Chondrocyte (in vitro differentiated cells): ENCODE data around the gene C12orf57. TPM values are rescaled to one million over a fixed set of nuclear protein-coding genes. Genes with fewer than 3 reads are reported as not detected.

Source experiments
- DNase-seq: peaks from one replicate; pipeline ENCODE4 v3.0.0; 2021; ENCODE audit warnings: mixed read lengths, low spot score
- H3K27ac Mint-ChIP-seq: one replicate; pipeline ENCODE4 v1.8.0; 2021; ENCODE audit warnings: mild to moderate bottlenecking, moderate library complexity, mixed read lengths; ENCODE audit not compliant: unreplicated experiment
- H3K27me3 Mint-ChIP-seq: 2 replicates; pipeline ENCODE4 v1.8.0; 2021; ENCODE audit warnings: low read depth, mixed read lengths
- H3K36me3 Mint-ChIP-seq: 2 replicates; pipeline ENCODE4 v1.8.0; 2021; ENCODE audit warnings: low read depth, mixed read lengths
- H3K4me1 Mint-ChIP-seq: 2 replicates; pipeline ENCODE4 v1.8.0; 2021; ENCODE audit warnings: low read depth, mild to moderate bottlenecking, mixed read lengths
- H3K4me3 Mint-ChIP-seq: one replicate; pipeline ENCODE4 v1.8.0; 2021; ENCODE audit warnings: mild to moderate bottlenecking, moderate library complexity, mixed read lengths; ENCODE audit not compliant: unreplicated experiment
- H3K9me3 Mint-ChIP-seq: 2 replicates; pipeline ENCODE4 v1.8.0; 2021; ENCODE audit warnings: low read depth, mixed read lengths
- total RNA-seq: library from RNA; stranded (reverse); gene quantifications from 3 replicates; pipeline ENCODE4 v1.2.1, GENCODE V29; 2021
- TF ChIP-seq, protein P1 (sequence below): fragments of 200-600 bp; sonication (generic); IDR thresholded peaks from 2 replicates; pipeline ENCODE4 v1.5.0; 2021; ENCODE audit warnings: antibody characterized with exemption, mild to moderate bottlenecking, moderate library complexity

C12orf57 gene
- total RNA-seq, 1 donor from 2014 or later, result 233 TPM

DNA sequence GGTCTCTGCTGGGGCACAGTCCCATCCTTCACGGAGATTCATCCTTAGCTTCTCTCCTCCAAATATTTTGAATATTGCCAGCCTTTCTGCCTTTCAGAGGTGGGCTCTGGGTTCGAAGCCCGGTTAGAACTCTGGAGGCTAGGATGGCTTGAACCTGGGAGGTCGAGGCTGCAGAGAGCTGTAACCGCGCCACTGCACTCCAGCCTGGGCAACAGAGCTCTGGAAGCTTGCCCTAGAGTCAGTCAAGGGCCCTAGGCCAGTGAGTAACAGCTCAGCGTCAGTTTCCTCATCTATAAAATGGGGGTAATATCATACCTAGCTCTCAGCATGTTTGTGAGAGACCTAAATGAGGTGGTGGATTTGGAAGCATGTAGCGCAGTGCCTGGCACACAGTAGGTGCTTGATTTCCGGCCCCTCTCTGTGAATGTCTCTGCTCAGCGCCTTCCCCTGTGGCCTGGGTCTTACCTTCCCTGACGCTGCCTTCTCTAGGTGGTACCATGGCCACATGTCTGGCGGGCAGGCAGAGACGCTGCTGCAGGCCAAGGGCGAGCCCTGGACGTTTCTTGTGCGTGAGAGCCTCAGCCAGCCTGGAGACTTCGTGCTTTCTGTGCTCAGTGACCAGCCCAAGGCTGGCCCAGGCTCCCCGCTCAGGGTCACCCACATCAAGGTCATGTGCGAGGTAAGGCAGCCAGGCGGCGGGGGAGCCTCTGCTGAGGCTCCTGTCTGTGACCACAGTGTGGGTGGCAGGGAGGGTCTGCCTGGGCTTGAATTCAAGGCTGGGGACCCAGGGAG, 10.7 kb downstream of the C12orf57 start:
- no peaks in the 10 kb centered on the region for H3K27me3 Mint-ChIP-seq

DNA sequence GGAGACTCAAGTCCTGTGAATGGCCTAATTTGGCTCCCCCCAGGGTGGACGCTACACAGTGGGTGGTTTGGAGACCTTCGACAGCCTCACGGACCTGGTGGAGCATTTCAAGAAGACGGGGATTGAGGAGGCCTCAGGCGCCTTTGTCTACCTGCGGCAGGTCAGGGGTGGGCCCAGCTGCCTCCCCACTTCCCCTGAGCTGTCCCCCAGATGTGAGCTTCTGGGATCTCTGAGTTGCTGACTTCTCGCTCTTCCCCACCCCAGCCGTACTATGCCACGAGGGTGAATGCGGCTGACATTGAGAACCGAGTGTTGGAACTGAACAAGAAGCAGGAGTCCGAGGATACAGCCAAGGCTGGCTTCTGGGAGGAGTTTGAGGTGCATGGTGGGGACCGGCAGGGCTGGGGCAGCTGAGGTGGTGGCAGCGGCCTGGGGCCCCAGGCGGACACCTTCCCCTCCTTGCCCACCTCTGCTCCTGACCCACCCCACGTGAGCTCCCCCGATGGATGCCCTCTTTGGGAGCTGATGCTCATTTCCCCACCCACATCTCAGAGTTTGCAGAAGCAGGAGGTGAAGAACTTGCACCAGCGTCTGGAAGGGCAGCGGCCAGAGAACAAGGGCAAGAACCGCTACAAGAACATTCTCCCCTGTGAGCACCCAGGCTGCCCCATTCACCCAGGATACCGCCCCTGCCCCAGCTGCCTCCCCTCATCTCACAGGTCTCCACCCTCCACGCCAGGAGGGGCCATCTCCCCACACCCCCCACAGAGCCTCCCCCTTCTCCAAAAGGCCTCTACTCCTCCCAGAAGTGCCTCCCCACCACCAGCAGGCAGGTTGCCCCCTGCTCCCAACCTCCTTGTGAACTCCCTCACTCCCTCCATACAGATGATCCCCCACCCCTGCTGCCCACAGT, 11.5 kb downstream of the C12orf57 start:
- TF ChIP-seq, protein P1, sequence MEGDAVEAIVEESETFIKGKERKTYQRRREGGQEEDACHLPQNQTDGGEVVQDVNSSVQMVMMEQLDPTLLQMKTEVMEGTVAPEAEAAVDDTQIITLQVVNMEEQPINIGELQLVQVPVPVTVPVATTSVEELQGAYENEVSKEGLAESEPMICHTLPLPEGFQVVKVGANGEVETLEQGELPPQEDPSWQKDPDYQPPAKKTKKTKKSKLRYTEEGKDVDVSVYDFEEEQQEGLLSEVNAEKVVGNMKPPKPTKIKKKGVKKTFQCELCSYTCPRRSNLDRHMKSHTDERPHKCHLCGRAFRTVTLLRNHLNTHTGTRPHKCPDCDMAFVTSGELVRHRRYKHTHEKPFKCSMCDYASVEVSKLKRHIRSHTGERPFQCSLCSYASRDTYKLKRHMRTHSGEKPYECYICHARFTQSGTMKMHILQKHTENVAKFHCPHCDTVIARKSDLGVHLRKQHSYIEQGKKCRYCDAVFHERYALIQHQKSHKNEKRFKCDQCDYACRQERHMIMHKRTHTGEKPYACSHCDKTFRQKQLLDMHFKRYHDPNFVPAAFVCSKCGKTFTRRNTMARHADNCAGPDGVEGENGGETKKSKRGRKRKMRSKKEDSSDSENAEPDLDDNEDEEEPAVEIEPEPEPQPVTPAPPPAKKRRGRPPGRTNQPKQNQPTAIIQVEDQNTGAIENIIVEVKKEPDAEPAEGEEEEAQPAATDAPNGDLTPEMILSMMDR, result no peak
- Mint-ChIP-seq H3K36me3 (no peaks in the 10 kb centered on the region), H3K27ac (no peak overlapping the region), H3K4me3 (no peak overlapping the region), H3K4me1 (peaks cover 26% of the 10 kb centered on the region), H3K9me3 (no peaks in the 10 kb centered on the region), H3K27me3 (no peaks in the 10 kb centered on the region)
- peak; percentile 66 for DNase-seq

More for the DNA sequence above, 10.7 kb downstream of the C12orf57 start:
- TF ChIP-seq, protein P1, result no peak
- no peaks in the 10 kb centered on the region for H3K36me3 Mint-ChIP-seq
- peak; percentile 81 for DNase-seq
- peaks cover 26% of the 10 kb centered on the region for H3K4me1 Mint-ChIP-seq
- H3K27ac Mint-ChIP-seq, result no peak overlapping the region
- H3K4me3 Mint-ChIP-seq, result no peak overlapping the region
- H3K9me3 Mint-ChIP-seq, result no peaks in the 10 kb centered on the region

DNA sequence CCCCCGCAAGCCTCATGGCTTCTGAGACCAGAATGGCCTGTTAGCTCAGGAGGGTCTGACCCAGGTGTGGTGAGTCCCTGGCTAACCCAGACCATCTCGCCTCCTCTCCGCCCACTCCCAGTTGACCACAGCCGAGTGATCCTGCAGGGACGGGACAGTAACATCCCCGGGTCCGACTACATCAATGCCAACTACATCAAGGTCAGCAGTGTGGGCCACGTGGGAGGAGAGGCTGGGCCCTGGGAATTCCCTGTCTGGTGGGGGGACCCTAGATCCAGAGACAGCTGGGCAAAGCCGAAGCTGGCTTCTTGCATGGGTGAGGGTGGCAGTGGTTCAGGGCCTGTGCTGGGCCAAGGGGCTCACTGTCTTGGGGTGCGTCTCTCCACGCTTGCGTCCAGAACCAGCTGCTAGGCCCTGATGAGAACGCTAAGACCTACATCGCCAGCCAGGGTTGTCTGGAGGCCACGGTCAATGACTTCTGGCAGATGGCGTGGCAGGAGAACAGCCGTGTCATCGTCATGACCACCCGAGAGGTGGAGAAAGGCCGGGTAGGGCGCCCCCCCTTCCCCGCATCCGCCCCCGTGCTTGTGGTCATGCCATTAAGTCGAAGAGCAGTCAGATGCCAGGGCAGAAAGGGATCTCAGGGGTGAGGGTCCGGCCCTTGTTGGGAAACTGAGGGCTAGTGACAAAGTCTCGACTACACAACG, 12.4 kb downstream of the C12orf57 start:
- no peaks in the 10 kb centered on the region for H3K9me3 Mint-ChIP-seq
- no peaks in the 10 kb centered on the region for H3K27me3 Mint-ChIP-seq
- H3K27ac Mint-ChIP-seq, result no peak overlapping the region
- DNase-seq, result peak; percentile 68
- H3K36me3 Mint-ChIP-seq, result no peaks in the 10 kb centered on the region
- peaks cover 26% of the 10 kb centered on the region for H3K4me1 Mint-ChIP-seq
- H3K4me3 Mint-ChIP-seq, result no peak overlapping the region
- TF ChIP-seq, protein P1, result no peak

DNA sequence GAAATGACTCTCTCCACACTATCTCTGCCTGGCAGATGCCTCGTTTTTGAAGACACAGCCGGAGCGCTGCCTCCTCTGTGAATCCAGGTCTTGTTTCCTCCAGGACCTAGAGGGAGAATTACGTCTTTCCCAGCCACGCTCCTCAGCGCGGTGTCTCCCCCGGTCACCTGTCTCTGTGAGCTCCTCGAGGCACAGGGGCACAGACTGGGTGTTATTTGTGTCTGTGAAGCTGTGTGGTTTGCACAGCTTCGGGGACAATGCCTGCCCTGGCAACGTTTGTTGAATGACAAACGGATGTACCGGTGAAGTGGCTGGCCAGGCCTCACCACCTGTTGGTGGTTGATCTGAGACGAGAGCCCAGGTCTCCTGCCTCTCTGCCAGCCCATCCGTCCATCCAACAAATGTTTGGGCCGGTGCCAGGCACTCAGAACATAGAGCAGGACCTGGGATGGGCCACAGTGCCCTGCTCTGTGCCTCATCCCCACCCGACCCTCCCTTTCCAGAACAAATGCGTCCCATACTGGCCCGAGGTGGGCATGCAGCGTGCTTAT, 13.4 kb downstream of the C12orf57 start:
- Mint-ChIP-seq H3K4me1 (peaks cover 33% of the 10 kb centered on the region), H3K27ac (no peak overlapping the region), H3K9me3 (no peaks in the 10 kb centered on the region), H3K27me3 (no peaks in the 10 kb centered on the region), H3K36me3 (no peaks in the 10 kb centered on the region), H3K4me3 (no peak overlapping the region)
- no peak for DNase-seq
- TF ChIP-seq, protein P1, result no peak
